Measurements from ENCODE around the gene PREX1. TPM values are rescaled to one million over a fixed set of nuclear protein-coding genes. Genes with fewer than 3 reads are reported as not detected.

The PREX1 gene
- total RNA-seq, 3 donors from 2014 or later, result 53.1 to 84.2 (median 65.1) TPM

DNA sequence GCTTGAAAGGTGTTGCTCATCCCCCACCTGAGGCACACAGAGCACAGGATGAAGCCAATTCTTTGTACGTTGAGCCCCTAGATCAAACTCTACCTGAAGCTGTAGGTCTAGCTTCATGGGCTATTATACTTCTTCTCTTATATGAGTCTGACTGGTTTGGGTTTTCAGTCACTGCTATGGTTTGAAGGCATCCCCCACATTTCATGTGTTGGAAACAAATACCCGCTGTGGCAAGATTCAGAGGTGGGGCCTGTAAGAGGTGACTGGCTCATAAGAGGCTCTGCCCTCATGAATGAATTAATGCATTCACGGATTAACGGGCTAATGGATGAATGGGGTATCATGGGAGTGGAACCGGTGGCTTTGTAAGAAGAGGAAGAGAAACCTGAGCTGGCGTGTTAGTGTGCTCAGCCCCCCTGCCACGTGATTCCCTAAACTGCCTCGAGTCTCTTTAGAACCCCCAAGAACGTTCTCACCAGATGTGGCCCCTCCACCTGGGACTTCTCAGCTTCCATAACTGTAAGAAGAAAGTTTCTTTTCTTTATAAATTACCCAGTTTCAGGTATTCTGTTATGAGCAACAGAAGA is 39.2 kb downstream of the PREX1 start:
- peak overlapping the region; percentile 17 to 66 for H3K27ac ChIP-seq
- no peaks in the 10 kb centered on the region for H3K9me3 ChIP-seq
- no peak for DNase-seq (ENCODE audit: low spot score in 2 of 2)
- no peak overlapping the region for H3K4me3 ChIP-seq
- no peaks in the 10 kb centered on the region for H3K27me3 ChIP-seq
- H3K4me1 ChIP-seq, result peaks cover 0 to 7% of the 10 kb centered on the region in 2 donors
- intact Hi-C loops (cut with DNase I; ENCODE audit: low total_unique reads), result no loop called here
- no peak for TF ChIP-seq POLR2AphosphoS5 (IDR thresholded peaks at IDR 0.05)
- TF ChIP-seq POLR2A (IDR thresholded peaks at IDR 0.05), result no peak
- TF ChIP-seq, protein P1, sequence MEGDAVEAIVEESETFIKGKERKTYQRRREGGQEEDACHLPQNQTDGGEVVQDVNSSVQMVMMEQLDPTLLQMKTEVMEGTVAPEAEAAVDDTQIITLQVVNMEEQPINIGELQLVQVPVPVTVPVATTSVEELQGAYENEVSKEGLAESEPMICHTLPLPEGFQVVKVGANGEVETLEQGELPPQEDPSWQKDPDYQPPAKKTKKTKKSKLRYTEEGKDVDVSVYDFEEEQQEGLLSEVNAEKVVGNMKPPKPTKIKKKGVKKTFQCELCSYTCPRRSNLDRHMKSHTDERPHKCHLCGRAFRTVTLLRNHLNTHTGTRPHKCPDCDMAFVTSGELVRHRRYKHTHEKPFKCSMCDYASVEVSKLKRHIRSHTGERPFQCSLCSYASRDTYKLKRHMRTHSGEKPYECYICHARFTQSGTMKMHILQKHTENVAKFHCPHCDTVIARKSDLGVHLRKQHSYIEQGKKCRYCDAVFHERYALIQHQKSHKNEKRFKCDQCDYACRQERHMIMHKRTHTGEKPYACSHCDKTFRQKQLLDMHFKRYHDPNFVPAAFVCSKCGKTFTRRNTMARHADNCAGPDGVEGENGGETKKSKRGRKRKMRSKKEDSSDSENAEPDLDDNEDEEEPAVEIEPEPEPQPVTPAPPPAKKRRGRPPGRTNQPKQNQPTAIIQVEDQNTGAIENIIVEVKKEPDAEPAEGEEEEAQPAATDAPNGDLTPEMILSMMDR (IDR thresholded peaks at IDR 0.05), result no peak
- H3K36me3 ChIP-seq, result no peaks in the 10 kb centered on the region

GRCh38 chr20:48787861-48788375 is 39.9 kb downstream of the PREX1 start:
- peaks cover 0 to 7% of the 10 kb centered on the region in 2 donors for H3K4me1 ChIP-seq

DNA sequence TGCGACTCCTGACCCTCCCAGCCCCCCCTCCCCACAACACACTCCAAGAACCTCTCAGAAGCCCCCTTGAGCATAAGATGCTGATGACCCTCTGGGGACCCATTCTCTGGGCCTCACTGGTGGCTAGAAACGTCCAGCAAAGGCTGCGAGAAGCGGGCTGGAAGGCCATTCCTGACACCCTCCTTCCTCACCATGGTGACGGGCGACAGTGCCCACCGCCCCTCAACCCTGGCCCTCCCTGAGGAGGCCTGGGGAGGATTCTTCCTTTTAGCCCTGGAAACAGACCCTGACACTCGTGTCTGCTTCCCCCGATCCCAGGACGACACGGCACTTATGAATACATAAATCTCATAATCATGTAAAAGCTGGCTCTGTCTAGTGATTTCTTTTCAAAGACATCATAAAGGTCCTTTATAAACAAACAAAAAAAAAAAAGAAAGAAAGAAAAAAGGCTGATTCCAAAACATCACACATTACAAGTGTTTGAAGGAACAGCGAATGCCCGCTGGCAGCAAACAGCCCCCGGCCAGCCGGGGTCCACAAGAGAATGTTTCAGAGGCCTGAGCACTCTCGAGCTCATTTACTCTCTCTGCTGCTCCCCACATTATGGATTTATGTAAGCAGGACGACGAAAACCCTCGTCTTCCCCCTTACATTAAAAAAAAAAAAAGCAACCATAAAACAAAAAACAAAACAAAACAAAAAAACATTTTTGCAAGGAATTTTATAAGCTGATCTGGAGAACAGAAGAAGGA is 40.7 kb downstream of the PREX1 start:
- Histone ChIP-seq H3K27ac (peak overlapping the region; percentile 54 to 83), H3K36me3 (no peaks in the 10 kb centered on the region), H3K4me3 (no peak overlapping the region), H3K4me1 (peaks cover 0 to 7% of the 10 kb centered on the region in 2 donors), H3K9me3 (no peaks in the 10 kb centered on the region), H3K27me3 (no peaks in the 10 kb centered on the region)
- DNase-seq (ENCODE audit: low spot score in 2 of 2), result no peak
- intact Hi-C loops (cut with DNase I; ENCODE audit: low total_unique reads), result loop anchor here (2.0 kb wide), 1 partner anchor 22 kb away; no protein-coding TSS in a partner anchor
- TF ChIP-seq POLR2AphosphoS5 (IDR thresholded peaks at IDR 0.05), result no peak
- no peak for TF ChIP-seq POLR2A (IDR thresholded peaks at IDR 0.05)
- TF ChIP-seq, protein P1 (IDR thresholded peaks at IDR 0.05), result no peak

More at GRCh38 chr20:48787861-48788375, 39.9 kb downstream of the PREX1 start:
- Histone ChIP-seq H3K4me3 (no peak overlapping the region), H3K27ac (peak overlapping the region; percentile 17 to 66), H3K9me3 (no peaks in the 10 kb centered on the region), H3K27me3 (no peaks in the 10 kb centered on the region), H3K36me3 (no peaks in the 10 kb centered on the region)
- TF ChIP-seq POLR2AphosphoS5 (IDR thresholded peaks at IDR 0.05), result no peak
- TF ChIP-seq POLR2A (IDR thresholded peaks at IDR 0.05), result no peak
- TF ChIP-seq, protein P1 (IDR thresholded peaks at IDR 0.05), result no peak
- DNase-seq (ENCODE audit: low spot score in 2 of 2), result no peak
- intact Hi-C loops (cut with DNase I; ENCODE audit: low total_unique reads), result loop anchor here (2.0 kb wide), 1 partner anchor 23 kb away; no protein-coding TSS in a partner anchor

- no peak for TF ChIP-seq POLR2A (IDR thresholded peaks at IDR 0.05)
- TF ChIP-seq, protein P1 (IDR thresholded peaks at IDR 0.05), result no peak
- no peak for TF ChIP-seq POLR2AphosphoS5 (IDR thresholded peaks at IDR 0.05)
- H3K9me3 ChIP-seq, result no peaks in the 10 kb centered on the region
Observed at GRCh38 chr20:48785801-48786200, 42.0 kb downstream of the PREX1 start.

GRCh38 chr20:48785256-48785655 is 42.5 kb downstream of the PREX1 start:
- no peaks in the 10 kb centered on the region for H3K4me1 ChIP-seq
- no peaks in the 10 kb centered on the region for H3K9me3 ChIP-seq
- no peak overlapping the region for H3K4me3 ChIP-seq
- no peaks in the 10 kb centered on the region for H3K27me3 ChIP-seq
- H3K36me3 ChIP-seq, result no peaks in the 10 kb centered on the region
- TF ChIP-seq POLR2A (IDR thresholded peaks at IDR 0.05), result no peak
- TF ChIP-seq, protein P1 (IDR thresholded peaks at IDR 0.05), result no peak
- TF ChIP-seq POLR2AphosphoS5 (IDR thresholded peaks at IDR 0.05), result no peak
- DNase-seq (ENCODE audit: low spot score in 2 of 2), result no peak
- no peak overlapping the region for H3K27ac ChIP-seq
- intact Hi-C loops (cut with DNase I; ENCODE audit: low total_unique reads), result no loop called here

More at GRCh38 chr20:48785801-48786200, 42.0 kb downstream of the PREX1 start:
- intact Hi-C loops (cut with DNase I; ENCODE audit: low total_unique reads), result loop anchor here (2.0 kb wide), 1 partner anchor 21 kb away; no protein-coding TSS in a partner anchor
- Histone ChIP-seq H3K4me3 (no peak overlapping the region), H3K36me3 (no peaks in the 10 kb centered on the region), H3K27ac (peak overlapping the region; percentile 54 to 61), H3K27me3 (no peaks in the 10 kb centered on the region), H3K4me1 (peaks cover 0 to 3% of the 10 kb centered on the region in 2 donors)
- DNase-seq (ENCODE audit: low spot score in 2 of 2), result no peak
